ENCODE measurements around the gene LPAR1. TPM values are rescaled to one million over a fixed set of nuclear protein-coding genes. Genes with fewer than 3 reads are reported as not detected.
A peak's percentile ranks its signal among the peaks of the same experiment; 100 is the strongest.
"Not testable (repeated sequence)": the region's sequence is repeated elsewhere in the genome, so short reads cannot be mapped to it uniquely, and the experiment has no call there.

LPAR1 gene
- total RNA-seq, 1 donor from 2014 or later = not detected

- Mint-ChIP-seq H3K36me3 (ENCODE audit: low read depth) (no peaks in the 10 kb centered on the region), H3K27me3 (ENCODE audit: low read depth) (peaks cover under 1% of the 10 kb centered on the region), H3K4me3 (ENCODE audit: low read depth) (no peak overlapping the region), H3K9me3 (no peaks in the 10 kb centered on the region), H3K27ac (no peak overlapping the region), H3K4me1 (ENCODE audit: low read depth) (no peaks in the 10 kb centered on the region)
- intact Hi-C loops (cut with micrococcal nuclease) = no loop called here
- no peak for DNase-seq (ENCODE audit: low spot score)
These were observed 18.3 kb upstream of the LPAR1 start for GRCh38 chr9:111056538-111056937.

DNA sequence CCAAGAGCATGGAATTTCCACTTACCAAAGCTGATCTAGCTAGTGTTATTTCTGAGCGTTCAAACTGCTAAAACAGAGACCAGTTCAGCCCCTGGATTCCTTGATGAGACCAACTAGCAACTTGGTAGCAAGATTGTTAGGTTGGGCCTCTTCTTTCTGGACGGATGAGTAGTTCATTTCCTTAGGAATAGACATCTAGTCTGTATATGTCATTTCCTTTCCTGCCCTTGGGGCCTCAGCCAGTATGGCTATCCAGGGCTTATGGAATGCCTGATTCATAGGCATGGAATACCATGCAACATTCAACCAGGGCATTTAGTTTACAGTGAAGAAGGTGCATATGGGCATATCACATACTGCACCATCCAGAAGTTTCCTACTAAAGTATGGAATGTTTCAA lies 14.5 kb upstream of the LPAR1 start:
- intact Hi-C loops (cut with micrococcal nuclease) = no loop called here
- no peaks in the 10 kb centered on the region for H3K27me3 Mint-ChIP-seq (ENCODE audit: low read depth)
- no peaks in the 10 kb centered on the region for H3K36me3 Mint-ChIP-seq (ENCODE audit: low read depth)
- no peak for DNase-seq (ENCODE audit: low spot score)
- no peak overlapping the region for H3K27ac Mint-ChIP-seq
- no peaks in the 10 kb centered on the region for H3K4me1 Mint-ChIP-seq (ENCODE audit: low read depth)
- no peak overlapping the region for H3K4me3 Mint-ChIP-seq (ENCODE audit: low read depth)
- no peaks in the 10 kb centered on the region for H3K9me3 Mint-ChIP-seq

DNA sequence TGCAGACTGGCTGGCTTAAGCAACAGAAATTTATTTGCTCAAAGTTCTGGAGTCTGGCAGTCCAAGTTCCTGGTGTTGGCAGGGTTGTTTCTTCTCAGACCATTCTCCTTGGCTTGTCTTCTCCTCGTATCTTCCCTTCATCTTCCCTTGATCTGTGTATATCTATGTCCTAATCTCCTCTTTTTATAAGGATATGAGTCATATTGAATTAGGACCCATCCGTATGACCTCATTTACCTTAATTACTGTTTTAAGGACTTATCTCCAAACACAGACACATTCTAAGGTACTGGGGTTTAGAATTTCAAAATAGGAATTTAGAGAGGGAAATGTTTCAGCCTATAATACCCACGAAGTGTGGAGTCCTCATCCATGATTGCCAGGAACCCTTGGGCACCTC lies 13.1 kb upstream of the LPAR1 start:
- intact Hi-C loops (cut with micrococcal nuclease) = no loop called here
- Mint-ChIP-seq H3K4me3 (ENCODE audit: low read depth) (no peak overlapping the region), H3K4me1 (ENCODE audit: low read depth) (no peaks in the 10 kb centered on the region), H3K27me3 (ENCODE audit: low read depth) (no peaks in the 10 kb centered on the region), H3K36me3 (ENCODE audit: low read depth) (no peaks in the 10 kb centered on the region), H3K9me3 (no peaks in the 10 kb centered on the region), H3K27ac (no peak overlapping the region)
- DNase-seq (ENCODE audit: low spot score) = no peak

GRCh38 chr9:111050819-111051218 lies 12.5 kb upstream of the LPAR1 start:
- Mint-ChIP-seq H3K36me3 (ENCODE audit: low read depth) (no peaks in the 10 kb centered on the region), H3K9me3 (no peaks in the 10 kb centered on the region), H3K27ac (no peak overlapping the region), H3K27me3 (ENCODE audit: low read depth) (no peaks in the 10 kb centered on the region), H3K4me3 (ENCODE audit: low read depth) (no peak overlapping the region), H3K4me1 (ENCODE audit: low read depth) (no peaks in the 10 kb centered on the region)
- no peak for DNase-seq (ENCODE audit: low spot score)
- intact Hi-C loops (cut with micrococcal nuclease) = no loop called here

- H3K4me3 Mint-ChIP-seq (ENCODE audit: low read depth); H3K4me1 Mint-ChIP-seq (ENCODE audit: low read depth); H3K27me3 Mint-ChIP-seq (ENCODE audit: low read depth); H3K27ac Mint-ChIP-seq; DNase-seq (ENCODE audit: low spot score); H3K36me3 Mint-ChIP-seq (ENCODE audit: low read depth); intact Hi-C loops (cut with micrococcal nuclease); H3K9me3 Mint-ChIP-seq: not testable (repeated sequence)
These were observed 9.0 kb upstream of the LPAR1 start for GRCh38 chr9:111047287-111047686.

DNA sequence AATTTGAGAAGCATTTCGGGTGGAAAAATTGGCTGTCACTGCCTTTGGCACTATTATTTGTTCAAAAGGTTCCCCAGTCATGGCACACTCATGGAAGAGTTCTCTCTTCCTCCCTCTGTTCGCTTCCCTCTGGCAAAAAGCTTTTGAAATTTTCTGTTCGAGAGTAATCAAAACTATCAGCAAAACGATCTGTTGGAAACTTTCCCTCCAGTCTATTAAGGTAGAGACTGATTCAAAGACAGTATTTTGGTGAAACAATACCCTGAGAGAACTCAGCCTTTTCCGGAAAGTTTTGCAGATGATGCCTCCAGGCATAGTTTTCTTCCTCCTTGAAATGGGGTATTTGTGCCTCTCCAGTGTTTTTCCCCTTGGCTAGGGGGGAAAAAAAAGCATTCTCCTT lies 3.6 kb upstream of the LPAR1 start:
- no peaks in the 10 kb centered on the region for H3K9me3 Mint-ChIP-seq
- no peak overlapping the region for H3K27ac Mint-ChIP-seq
- no peak overlapping the region for H3K4me3 Mint-ChIP-seq (ENCODE audit: low read depth)
- H3K4me1 Mint-ChIP-seq (ENCODE audit: low read depth) = peaks cover 11% of the 10 kb centered on the region
- H3K36me3 Mint-ChIP-seq (ENCODE audit: low read depth) = no peaks in the 10 kb centered on the region
- H3K27me3 Mint-ChIP-seq (ENCODE audit: low read depth) = peaks cover 20% of the 10 kb centered on the region
- no peak for DNase-seq (ENCODE audit: low spot score)
- intact Hi-C loops (cut with micrococcal nuclease) = no loop called here

- DNase-seq (ENCODE audit: low spot score) = no peak
- Mint-ChIP-seq H3K4me3 (ENCODE audit: low read depth) (no peak overlapping the region), H3K36me3 (ENCODE audit: low read depth) (no peaks in the 10 kb centered on the region), H3K4me1 (ENCODE audit: low read depth) (peaks cover 11% of the 10 kb centered on the region), H3K27me3 (ENCODE audit: low read depth) (peaks cover 33% of the 10 kb centered on the region), H3K9me3 (no peaks in the 10 kb centered on the region), H3K27ac (no peak overlapping the region)
- intact Hi-C loops (cut with micrococcal nuclease) = no loop called here
These were observed 2.2 kb upstream of the LPAR1 start for GRCh38 chr9:111040494-111040893.

DNA sequence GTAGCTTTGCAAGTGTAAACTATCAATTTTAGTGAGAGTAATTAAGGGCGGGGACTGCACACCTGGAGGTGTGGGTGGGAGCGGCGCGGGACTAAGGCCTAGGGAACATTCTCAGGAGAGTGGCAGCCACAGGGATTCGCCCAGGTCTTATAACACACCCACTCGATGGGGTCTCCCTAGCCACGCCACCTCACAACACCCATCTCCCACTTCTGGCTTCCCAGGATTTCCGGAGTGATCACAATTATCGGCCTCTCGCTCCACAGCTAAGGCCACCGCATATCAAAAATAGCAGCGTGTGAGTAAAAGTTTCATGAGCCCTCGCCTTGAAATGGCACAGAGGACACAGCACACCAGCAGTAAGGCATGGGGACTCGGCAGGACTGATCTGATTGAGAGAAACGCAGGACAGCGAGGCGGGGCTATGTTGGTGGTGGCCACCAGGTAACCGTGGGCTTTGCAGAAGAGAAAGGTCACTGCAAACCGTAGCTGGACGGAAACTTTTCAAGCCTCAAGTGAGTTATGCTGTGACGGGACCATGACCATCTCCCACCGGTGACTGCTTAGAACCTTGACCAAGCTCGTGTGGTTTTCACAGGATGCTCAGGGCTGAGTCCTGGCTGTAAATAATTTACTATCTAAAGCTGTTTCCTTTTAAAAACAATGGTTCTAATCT lies 1.1 kb upstream of the LPAR1 start:
- H3K27me3 Mint-ChIP-seq (ENCODE audit: low read depth) = peaks cover 43% of the 10 kb centered on the region
- peaks cover 11% of the 10 kb centered on the region for H3K4me1 Mint-ChIP-seq (ENCODE audit: low read depth)
- DNase-seq (ENCODE audit: low spot score) = no peak
- H3K36me3 Mint-ChIP-seq (ENCODE audit: low read depth) = no peaks in the 10 kb centered on the region
- H3K9me3 Mint-ChIP-seq = no peaks in the 10 kb centered on the region
- H3K4me3 Mint-ChIP-seq (ENCODE audit: low read depth) = peak overlapping the region; percentile 70
- H3K27ac Mint-ChIP-seq = no peak overlapping the region
- intact Hi-C loops (cut with micrococcal nuclease) = no loop called here

- no peak for DNase-seq (ENCODE audit: low spot score)
- intact Hi-C loops (cut with micrococcal nuclease) = no loop called here
- H3K4me3 Mint-ChIP-seq (ENCODE audit: low read depth) = peak overlapping the region; percentile 1
- H3K36me3 Mint-ChIP-seq (ENCODE audit: low read depth) = no peaks in the 10 kb centered on the region
- no peak overlapping the region for H3K27ac Mint-ChIP-seq
- H3K4me1 Mint-ChIP-seq (ENCODE audit: low read depth) = peaks cover 11% of the 10 kb centered on the region
- no peaks in the 10 kb centered on the region for H3K9me3 Mint-ChIP-seq
- H3K27me3 Mint-ChIP-seq (ENCODE audit: low read depth) = peaks cover 43% of the 10 kb centered on the region
These were observed 451 bp downstream of the LPAR1 start for GRCh38 chr9:111037708-111038330.

DNA sequence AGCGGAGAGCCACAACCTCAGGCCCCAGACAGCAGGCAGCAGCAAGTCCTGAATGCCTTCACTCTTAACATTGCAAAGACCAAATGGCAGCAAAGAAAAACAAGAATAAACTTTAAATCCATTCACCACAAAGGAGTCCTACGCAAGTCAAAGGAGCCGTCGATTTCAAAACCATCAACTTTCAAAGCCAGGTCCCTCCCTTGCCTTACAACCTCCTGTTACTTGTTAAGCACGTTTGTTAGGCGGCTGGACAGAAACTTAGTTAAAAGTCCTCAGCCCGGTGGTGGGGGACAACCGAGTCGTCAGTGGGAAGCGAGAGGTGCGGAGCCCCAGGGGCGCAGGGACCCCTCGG lies 938 bp downstream of the LPAR1 start:
- peaks cover 11% of the 10 kb centered on the region for H3K4me1 Mint-ChIP-seq (ENCODE audit: low read depth)
- peak overlapping the region; percentile 1 for H3K4me3 Mint-ChIP-seq (ENCODE audit: low read depth)
- H3K36me3 Mint-ChIP-seq (ENCODE audit: low read depth) = no peaks in the 10 kb centered on the region
- peaks cover 43% of the 10 kb centered on the region for H3K27me3 Mint-ChIP-seq (ENCODE audit: low read depth)
- intact Hi-C loops (cut with micrococcal nuclease) = no loop called here
- DNase-seq (ENCODE audit: low spot score) = no peak
- H3K27ac Mint-ChIP-seq = no peak overlapping the region
- H3K9me3 Mint-ChIP-seq = no peaks in the 10 kb centered on the region

GRCh38 chr9:111036946-111037345 lies 1.3 kb downstream of the LPAR1 start:
- H3K4me3 Mint-ChIP-seq (ENCODE audit: low read depth) = peak overlapping the region; percentile 1

DNA sequence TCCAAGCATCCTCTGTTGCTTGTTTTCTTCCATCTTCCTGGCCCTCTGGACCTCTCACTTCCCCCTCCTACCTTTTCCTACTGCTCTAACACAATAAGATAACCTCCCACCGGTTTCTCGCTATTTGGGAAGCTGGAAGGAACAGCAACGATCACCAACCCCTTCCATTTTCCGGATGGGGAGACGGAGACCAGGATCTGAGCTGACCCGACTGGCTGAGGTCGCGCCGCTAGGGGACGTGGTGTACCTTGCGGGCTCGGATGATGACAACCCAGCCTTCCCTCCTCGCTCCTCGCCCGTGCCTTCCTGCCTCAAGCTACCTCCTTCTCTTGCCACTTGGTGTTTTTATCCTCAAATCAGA lies 1.9 kb downstream of the LPAR1 start:
- Mint-ChIP-seq H3K27me3 (ENCODE audit: low read depth) (peaks cover 46% of the 10 kb centered on the region), H3K4me1 (ENCODE audit: low read depth) (peaks cover 11% of the 10 kb centered on the region), H3K9me3 (no peaks in the 10 kb centered on the region), H3K27ac (no peak overlapping the region), H3K36me3 (ENCODE audit: low read depth) (no peaks in the 10 kb centered on the region), H3K4me3 (ENCODE audit: low read depth) (no peak overlapping the region)
- no peak for DNase-seq (ENCODE audit: low spot score)
- intact Hi-C loops (cut with micrococcal nuclease) = no loop called here

More at GRCh38 chr9:111036946-111037345, 1.3 kb downstream of the LPAR1 start:
- Mint-ChIP-seq H3K27ac (no peak overlapping the region), H3K4me1 (ENCODE audit: low read depth) (peaks cover 11% of the 10 kb centered on the region), H3K27me3 (ENCODE audit: low read depth) (peaks cover 45% of the 10 kb centered on the region), H3K9me3 (no peaks in the 10 kb centered on the region), H3K36me3 (ENCODE audit: low read depth) (no peaks in the 10 kb centered on the region)
- intact Hi-C loops (cut with micrococcal nuclease) = no loop called here
- DNase-seq (ENCODE audit: low spot score) = no peak

DNA sequence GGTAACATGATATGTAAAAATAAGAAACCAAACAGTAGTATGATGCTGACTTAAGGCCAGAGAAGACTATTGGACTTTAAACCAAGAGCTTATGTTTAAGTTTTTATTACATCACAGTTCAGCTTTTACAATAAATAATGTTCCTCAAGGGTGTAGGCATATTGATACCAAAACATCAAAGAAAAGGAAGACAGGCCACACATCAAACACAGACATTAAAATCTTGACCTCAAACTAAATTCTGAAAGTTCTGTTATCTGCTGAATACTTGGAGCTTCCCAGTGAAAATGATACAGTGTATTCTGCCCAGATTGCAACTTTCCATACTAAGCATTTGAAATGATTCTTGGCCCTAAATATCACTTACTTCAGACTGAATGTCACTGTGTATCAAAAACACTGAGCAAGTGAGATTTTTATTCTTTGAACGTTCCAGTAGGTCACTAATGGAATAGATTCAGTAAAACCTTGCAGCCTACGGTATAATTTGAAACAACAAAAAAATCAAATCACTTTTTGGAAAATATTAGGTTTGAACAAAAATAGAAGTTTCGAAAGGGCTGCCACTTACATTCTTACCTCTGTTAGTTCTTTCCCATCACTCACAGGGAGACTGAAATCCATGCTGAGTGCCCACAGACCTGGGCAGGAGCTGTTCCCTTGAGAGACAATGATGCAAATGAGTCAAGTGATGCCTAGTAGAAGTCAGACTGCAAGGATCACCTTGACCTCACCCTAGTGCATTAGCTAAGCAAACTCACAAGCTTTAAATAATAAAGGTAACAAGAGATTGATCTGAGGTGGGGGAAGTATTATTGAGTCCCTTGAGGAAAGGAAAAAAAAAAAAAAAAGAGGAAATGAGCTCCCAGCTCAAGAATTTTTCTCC lies 2.5 kb downstream of the LPAR1 start:
- peaks cover 11% of the 10 kb centered on the region for H3K4me1 Mint-ChIP-seq (ENCODE audit: low read depth)
- no peak for DNase-seq (ENCODE audit: low spot score)
- intact Hi-C loops (cut with micrococcal nuclease) = no loop called here
- H3K27me3 Mint-ChIP-seq (ENCODE audit: low read depth) = peaks cover 44% of the 10 kb centered on the region
- H3K9me3 Mint-ChIP-seq = no peaks in the 10 kb centered on the region
- H3K36me3 Mint-ChIP-seq (ENCODE audit: low read depth) = no peaks in the 10 kb centered on the region
- H3K27ac Mint-ChIP-seq = no peak overlapping the region
- H3K4me3 Mint-ChIP-seq (ENCODE audit: low read depth) = no peak overlapping the region
